Activated gamma-delta T cell treated with anti-CD3 and anti-CD28 coated beads, Interleukin-2, amount 50 U/mL, for 16 hours (primary cell): ENCODE data around the gene FAM120C.

Experiments used
- DNase-seq: peaks from one replicate; pipeline ENCODE4 v3.0.0-alpha.2; 2020; ENCODE audit warnings: low read depth

Gene FAM120C

DNA sequence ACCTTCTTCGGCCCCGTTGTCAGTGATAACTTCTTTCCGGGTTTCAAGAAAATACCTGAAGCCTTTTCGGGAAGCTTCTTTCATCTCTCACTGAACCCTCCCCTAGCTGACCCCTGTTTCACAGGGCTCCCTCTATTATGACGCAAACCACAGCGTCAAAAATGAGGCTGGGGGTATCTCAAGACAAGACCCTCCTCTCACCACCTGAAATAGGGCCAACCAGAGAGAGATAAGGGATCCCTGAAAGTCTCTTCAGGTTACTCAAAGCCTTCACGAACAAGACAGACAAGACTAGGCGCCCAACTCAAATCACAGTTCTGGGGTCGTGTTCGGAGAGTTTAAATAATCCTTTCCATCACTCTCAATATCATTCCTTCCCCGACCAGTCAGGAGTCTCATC, 140.0 kb downstream of the FAM120C start:
- DNase-seq: no peak

DNA sequence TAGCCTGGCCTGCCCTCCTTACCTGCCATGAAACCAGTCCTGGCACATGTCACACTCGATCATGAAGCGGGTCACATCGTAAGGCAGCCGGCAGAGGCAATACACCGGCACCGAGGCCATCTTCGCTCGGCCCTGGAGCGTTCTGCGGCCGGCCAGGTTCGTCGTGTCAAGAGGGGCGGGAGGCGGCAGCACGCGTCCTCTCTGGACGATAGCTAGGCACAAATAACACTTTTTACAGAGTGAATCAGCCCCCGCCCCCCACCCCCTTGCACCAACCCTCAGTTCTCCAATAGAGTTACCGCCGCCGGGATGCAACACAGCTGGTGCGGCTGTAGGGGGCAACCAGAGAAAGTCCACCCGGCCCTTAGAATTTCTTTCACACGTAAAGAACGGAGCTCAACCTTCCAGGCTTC, 140.4 kb downstream of the FAM120C start:
- DNase-seq: no peak

DNA sequence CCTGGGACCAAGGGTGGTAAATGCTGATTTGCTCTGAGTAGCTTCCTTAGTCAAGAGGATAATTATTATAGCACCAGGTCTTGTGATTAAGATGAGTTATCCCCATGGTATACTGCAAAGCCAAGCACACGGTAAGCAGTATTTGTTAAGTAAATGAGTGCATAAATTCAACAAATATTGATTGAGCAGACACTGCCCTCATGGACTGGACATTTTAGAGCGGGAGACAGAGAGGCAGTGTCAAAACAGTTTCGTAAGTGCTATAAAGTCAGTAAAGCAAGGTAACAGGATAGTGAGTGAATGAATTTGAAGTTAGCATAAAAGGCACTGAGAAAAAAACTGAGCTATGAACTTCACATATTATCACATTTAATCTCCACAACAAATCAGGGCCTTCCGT, 152.7 kb downstream of the FAM120C start:
- DNase-seq: no peak

DNA sequence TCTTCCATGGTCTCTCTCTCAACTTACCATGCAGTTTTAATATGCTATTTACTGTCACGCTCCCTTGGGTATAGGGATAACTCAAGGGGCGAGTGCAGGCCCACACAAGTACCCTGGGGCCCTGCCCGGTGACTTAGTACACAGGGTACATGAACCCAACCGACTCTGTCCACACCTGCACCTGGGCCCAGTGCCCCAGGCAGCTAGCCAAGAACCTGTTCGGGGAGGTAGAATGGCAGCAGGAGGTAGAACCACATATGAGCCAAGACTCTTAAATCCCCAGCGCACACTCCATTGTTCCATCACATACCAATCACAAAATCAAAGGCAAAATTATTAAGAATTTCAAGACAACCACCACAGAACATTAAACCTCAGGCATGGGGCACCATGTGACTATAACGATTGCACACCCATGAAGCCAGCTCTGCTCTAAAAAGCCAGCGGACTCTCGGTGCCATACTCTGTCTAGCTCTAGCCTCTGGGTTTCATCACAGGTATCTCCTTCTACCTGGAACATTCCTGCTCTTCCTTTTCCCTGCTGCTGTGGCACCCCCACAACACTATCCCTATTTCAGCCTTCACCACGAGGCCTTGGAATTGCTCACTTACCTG, 153.4 kb downstream of the FAM120C start:
- no peak for DNase-seq

DNA sequence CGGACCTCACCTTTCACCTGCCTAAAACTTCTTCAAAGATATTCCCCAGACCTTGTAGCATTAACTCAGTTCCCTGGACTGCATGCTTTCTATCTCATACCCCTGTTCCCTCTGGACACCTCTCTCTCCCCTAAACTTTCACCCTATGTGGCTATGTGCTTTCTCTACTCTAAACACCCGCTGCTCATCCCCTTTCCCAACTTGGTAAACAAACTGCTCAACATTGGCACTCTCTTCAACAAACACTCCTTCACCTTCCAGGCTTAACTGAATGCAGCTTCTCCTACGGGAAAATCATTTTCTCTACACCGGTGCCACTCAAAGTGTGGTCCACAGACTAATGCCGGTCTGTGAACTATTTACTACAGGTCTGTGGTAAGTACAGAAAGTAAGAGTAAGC, 158.7 kb downstream of the FAM120C start:
- no peak for DNase-seq
